ENCODE measurements around the gene XPNPEP1. TPM values are rescaled to one million over a fixed set of nuclear protein-coding genes. Genes with fewer than 3 reads are reported as not detected.

The XPNPEP1 gene
- total RNA-seq, 1 experiment from 2014 or later: 65.4 TPM

DNA sequence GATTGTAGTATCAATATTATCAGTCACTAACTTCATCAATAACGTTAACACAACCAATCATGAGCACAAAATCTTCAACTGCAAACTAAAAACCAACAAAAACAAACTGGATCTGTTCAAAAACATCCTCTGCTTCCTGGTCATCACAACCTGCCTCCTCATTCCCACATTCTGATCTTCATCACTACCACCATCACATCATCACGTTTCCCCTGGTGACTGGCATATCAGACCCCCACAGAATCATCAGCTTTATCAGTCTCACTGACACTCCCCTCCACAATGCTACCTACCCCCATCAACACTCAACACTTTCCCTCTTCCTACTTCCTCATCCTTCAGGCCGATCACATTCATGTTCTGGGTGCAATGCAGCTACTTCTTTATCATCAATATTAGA is 11.4 kb downstream of the XPNPEP1 start:
- no peaks in the 10 kb centered on the region for H3K9me3 ChIP-seq (ENCODE audit: low read depth, low read length, poor library complexity, severe bottlenecking)
- ChIA-PET POLR2A (ENCODE audit: low non-redundant PET) (no interaction called here), CTCF (no interaction called here)
- intact Hi-C loops (cut with micrococcal nuclease; ENCODE audit: unreplicated experiment): no loop called here
- BruUV-seq (replicated peaks): no TSS peak
- no peak overlapping the region for H3K27ac ChIP-seq (ENCODE audit: low read depth, low read length, poor library complexity, severe bottlenecking)
- TF ChIP-seq CTCF (conservative IDR thresholded peaks at IDR 0.05; ENCODE audit: low read depth, low read length) (no peak), EZH2 (IDR thresholded peaks at IDR 0.05; ENCODE audit: borderline replicate concordance, low read depth, low read length, poor library complexity, severe bottlenecking) (no peak)
- H3K27me3 ChIP-seq (replicated peaks; ENCODE audit: insufficient read depth, low read depth, low read length, poor library complexity): no peaks in the 10 kb centered on the region
- H3K4me1 ChIP-seq (ENCODE audit: insufficient read depth, low read length, poor library complexity, severe bottlenecking): peaks cover 4% of the 10 kb centered on the region
- DNase-seq (ENCODE audit: low spot score): no peak
- H3K4me3 ChIP-seq (ENCODE audit: low read depth, low read length, poor library complexity, severe bottlenecking): no peak overlapping the region
- H3K36me3 ChIP-seq (ENCODE audit: insufficient read depth, low read length, poor library complexity, severe bottlenecking): no peaks in the 10 kb centered on the region

DNA sequence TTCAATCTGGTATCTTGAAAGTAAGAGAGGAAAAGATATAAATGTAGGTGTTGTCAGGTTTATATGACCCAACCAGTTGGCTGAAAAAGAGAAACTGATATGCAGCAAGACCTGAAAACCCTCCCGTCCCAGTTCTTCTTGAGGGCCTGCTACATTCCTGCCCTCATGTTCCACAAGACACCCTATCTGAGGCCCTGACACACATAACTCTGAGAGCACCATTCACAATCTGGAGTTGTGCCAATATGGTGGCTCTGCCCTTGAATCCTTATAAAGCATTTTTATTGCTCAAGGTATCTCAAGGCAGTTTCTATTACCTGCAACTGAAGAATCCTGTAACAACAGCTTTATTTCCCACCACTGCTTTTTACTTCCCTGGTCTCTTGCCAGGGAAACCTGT is 17.0 kb downstream of the XPNPEP1 start:
- no peaks in the 10 kb centered on the region for H3K9me3 ChIP-seq (ENCODE audit: low read depth, low read length, poor library complexity, severe bottlenecking)
- intact Hi-C loops (cut with micrococcal nuclease; ENCODE audit: unreplicated experiment): no loop called here
- TF ChIP-seq CTCF (conservative IDR thresholded peaks at IDR 0.05; ENCODE audit: low read depth, low read length) (no peak), EZH2 (IDR thresholded peaks at IDR 0.05; ENCODE audit: borderline replicate concordance, low read depth, low read length, poor library complexity, severe bottlenecking) (no peak)
- no peak overlapping the region for H3K4me3 ChIP-seq (ENCODE audit: low read depth, low read length, poor library complexity, severe bottlenecking)
- BruUV-seq (replicated peaks): no TSS peak
- H3K27ac ChIP-seq (ENCODE audit: low read depth, low read length, poor library complexity, severe bottlenecking): no peak overlapping the region
- no peaks in the 10 kb centered on the region for H3K27me3 ChIP-seq (replicated peaks; ENCODE audit: insufficient read depth, low read depth, low read length, poor library complexity)
- POLR2A ChIA-PET (ENCODE audit: low non-redundant PET): no interaction called here
- no peaks in the 10 kb centered on the region for H3K36me3 ChIP-seq (ENCODE audit: insufficient read depth, low read length, poor library complexity, severe bottlenecking)
- H3K4me1 ChIP-seq (ENCODE audit: insufficient read depth, low read length, poor library complexity, severe bottlenecking): no peaks in the 10 kb centered on the region
- no peak for DNase-seq (ENCODE audit: low spot score)
- CTCF ChIA-PET: no interaction called here

- no peaks in the 10 kb centered on the region for H3K36me3 ChIP-seq (ENCODE audit: insufficient read depth, low read length, poor library complexity, severe bottlenecking)
- TF ChIP-seq CTCF (conservative IDR thresholded peaks at IDR 0.05; ENCODE audit: low read depth, low read length): no peak
- TF ChIP-seq EZH2 (IDR thresholded peaks at IDR 0.05; ENCODE audit: borderline replicate concordance, low read depth, low read length, poor library complexity, severe bottlenecking): no peak
- no peaks in the 10 kb centered on the region for H3K27me3 ChIP-seq (replicated peaks; ENCODE audit: insufficient read depth, low read depth, low read length, poor library complexity)
- H3K27ac ChIP-seq (ENCODE audit: low read depth, low read length, poor library complexity, severe bottlenecking): no peak overlapping the region
- no peak for DNase-seq (ENCODE audit: low spot score)
- intact Hi-C loops (cut with micrococcal nuclease; ENCODE audit: unreplicated experiment): no loop called here
- ChIA-PET POLR2A (ENCODE audit: low non-redundant PET) (no interaction called here), CTCF (no interaction called here)
- H3K9me3 ChIP-seq (ENCODE audit: low read depth, low read length, poor library complexity, severe bottlenecking): no peaks in the 10 kb centered on the region
- H3K4me1 ChIP-seq (ENCODE audit: insufficient read depth, low read length, poor library complexity, severe bottlenecking): no peaks in the 10 kb centered on the region
- no TSS peak for BruUV-seq (replicated peaks)
- H3K4me3 ChIP-seq (ENCODE audit: low read depth, low read length, poor library complexity, severe bottlenecking): no peak overlapping the region
These were observed 18.9 kb downstream of the XPNPEP1 start for GRCh38 chr10:109904397-109904796.
